GM21723 (cell line): Measurements from ENCODE around the gene AVPR1B.
"Not testable (repeated sequence)": the region's sequence is repeated elsewhere in the genome, so short reads cannot be mapped to it uniquely, and the experiment has no call there.

Source experiments
- ATAC-seq: cut with Tn5 transposase; IDR thresholded peaks from one replicate; pipeline ENCODE4 v1.9.1; 2021; ENCODE audit warnings: mild to moderate bottlenecking, moderate library complexity; ENCODE audit not compliant: unreplicated experiment

The AVPR1B gene

GRCh38 chr1:206082831-206083695 lies 34.1 kb downstream of the AVPR1B start:
- no peak for ATAC-seq

GRCh38 chr1:206081856-206082255 lies 35.3 kb downstream of the AVPR1B start:
- no peak for ATAC-seq

DNA sequence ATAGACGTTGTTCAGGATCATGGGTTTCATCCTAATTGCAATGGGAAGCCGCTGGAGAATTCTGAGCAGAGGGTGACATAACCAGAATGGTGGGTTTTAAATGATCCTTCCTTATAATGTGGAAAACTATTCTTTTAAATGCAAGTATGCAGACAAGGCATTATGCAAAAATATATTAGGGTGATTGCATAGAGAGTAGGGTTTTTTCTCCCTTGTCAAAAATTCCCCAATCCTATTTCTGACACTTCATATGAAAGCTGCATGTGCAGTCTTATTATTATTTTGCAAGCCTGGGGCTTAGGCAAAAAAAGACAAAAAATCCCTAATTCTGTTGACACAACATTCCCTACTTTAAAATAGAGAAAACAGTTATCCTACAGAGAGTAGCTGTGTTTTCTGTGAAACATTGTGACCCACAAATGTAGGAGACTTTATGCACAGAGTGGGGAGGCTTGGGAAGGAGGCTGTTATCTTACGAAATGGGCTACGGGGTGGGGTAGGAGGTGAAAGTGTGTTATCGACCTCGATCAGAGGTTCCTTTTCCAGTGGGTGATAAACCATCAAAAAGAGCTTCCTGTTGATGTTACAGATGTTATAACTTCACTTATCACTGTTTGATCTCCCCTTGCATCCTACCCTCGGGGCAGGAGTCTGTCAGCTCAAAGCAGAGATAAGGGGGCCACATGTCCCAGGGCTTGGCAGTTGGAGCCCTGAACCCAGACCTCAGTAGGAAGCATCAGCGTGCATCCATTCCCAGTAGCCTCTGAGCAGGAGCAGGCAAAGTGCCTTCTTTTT lies 37.0 kb downstream of the AVPR1B start:
- no peak for ATAC-seq

DNA sequence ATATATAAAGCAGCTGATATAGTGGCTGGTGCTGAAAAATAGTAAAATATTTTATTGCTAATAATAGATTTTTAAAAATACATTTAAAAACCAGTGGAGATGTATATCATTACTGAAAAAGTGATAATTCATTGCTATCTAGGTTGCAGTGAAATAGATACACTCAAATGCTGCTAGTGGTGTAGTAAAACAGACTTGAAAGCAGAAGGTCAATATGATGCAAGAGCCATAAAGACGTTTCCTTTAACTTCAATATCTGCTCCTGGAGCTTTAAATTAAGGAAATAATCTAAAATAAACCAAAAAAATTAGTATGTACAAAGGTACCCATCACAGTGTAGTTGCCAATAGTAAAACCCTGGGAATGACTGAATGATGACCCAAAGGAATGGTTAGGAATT lies 38.1 kb downstream of the AVPR1B start:
- ATAC-seq = no peak

GRCh38 chr1:206075786-206076755 lies 41.1 kb downstream of the AVPR1B start:
- ATAC-seq = no peak

DNA sequence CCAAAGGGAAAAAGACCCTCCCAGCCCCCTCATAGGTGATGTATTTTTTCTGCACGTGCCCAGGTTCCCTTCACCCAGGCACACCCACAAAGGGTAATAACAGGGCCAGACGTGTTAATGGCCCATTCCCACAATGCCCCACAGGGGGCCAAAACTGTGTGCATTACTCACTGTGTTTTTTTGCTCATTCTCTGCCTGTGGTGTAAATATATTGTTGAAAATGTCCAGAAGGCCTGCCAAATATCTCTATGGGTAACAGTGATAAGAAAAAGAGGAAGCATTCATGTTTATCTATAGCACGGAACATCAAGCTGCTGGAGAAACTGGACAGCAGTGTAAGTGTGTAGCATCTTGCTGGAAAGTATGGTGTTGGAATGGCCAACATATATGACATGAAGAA lies 42.3 kb downstream of the AVPR1B start:
- no peak for ATAC-seq

DNA sequence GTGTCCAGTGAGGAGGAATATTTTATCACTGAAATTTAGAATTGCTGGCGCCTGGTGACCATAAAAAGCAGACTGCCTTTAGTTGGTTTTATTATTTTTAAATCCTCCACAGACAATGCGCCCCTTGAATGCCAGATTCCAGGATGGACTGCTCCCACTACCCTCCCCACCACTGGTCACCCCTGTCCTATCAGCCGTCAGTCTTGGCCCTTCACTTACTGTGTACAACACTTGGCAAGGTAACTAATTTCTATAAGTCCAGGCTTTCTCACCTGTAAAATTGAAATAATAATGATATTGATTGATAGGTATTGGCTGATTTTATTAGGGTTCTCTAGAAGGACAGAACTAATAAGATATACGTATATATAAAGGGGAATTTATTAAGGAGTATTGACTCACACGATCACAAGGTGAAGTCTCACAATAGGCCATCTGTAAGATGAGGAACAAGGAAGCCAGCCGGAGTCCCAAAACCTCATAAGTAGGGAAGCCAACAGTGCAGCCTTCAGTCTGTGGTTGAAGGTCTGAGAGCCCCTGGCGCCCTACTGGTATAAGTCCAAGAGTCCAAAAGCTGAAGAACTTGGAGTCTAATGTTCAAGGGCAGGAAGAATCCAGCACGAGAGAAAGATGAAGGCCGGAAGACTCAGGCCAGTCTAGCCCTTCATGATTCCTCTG lies 46.4 kb downstream of the AVPR1B start:
- no peak for ATAC-seq

DNA sequence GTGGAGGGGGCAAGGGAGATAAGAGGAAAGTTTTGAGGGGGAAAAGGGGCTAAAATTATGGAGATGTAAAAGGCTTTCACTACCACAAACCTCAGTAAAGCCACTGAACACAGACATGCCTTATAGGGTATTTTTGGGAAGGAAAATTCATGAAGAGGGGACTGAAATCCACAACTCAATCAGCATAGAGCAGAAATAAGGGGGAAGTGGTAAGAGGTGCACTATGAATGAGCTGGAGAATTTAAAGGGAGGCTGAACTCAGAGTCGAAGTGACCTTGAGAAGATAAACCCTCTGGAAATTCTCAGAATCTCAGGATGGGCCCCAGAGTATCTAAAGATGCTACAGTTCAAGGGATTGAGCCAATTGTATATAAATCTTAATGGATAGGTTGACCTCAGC lies 48.9 kb downstream of the AVPR1B start:
- ATAC-seq = no peak

GRCh38 chr1:206067486-206068227 lies 49.5 kb downstream of the AVPR1B start:
- no peak for ATAC-seq

GRCh38 chr1:206066479-206067171 lies 50.6 kb downstream of the AVPR1B start:
- ATAC-seq = peak; percentile 91

GRCh38 chr1:206065547-206066145 lies 51.5 kb downstream of the AVPR1B start:
- ATAC-seq = no peak

GRCh38 chr1:206064501-206064900 lies 52.7 kb downstream of the AVPR1B start:
- ATAC-seq = not testable (repeated sequence)

- ATAC-seq = not testable (repeated sequence)
These were observed 53.2 kb downstream of the AVPR1B start for GRCh38 chr1:206064001-206064400.

DNA sequence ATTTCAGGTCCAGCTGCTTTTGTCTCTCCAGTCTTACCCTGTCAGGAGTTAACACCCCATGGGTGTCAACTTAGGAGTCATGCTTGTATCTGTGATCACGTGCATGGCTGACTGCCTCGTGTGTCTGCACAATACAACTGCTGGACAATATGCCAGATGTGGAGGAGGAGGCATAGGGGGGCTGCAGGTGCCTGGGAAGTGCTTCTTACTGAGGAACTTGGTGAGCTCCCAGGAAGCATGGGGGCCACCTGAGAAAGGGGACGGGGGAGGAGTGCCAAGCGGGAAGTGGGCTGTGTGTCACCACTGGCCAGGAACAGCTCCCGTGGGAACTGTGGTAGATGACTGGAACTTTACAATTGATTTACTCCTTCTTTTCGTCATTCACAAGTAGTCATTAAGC lies 54.7 kb downstream of the AVPR1B start:
- no peak for ATAC-seq

DNA sequence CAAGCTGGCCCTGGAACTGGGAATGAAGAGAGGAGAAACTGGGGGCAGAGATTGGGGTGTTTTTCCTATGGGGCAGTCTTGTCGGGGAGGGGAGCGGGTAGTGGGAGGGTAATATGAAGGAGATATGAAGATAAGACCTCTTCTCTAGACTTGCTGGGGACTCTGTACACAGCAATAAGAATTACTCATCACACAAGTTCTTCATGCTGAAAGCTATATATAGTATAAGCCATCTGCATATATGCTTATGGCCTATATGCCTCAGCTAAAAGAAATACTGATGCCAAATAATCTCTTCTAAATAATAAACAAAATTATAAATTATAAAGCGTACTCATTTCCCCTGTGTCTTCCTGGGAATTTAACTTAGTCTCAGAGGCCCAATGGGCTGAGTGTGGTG lies 56.3 kb downstream of the AVPR1B start:
- no peak for ATAC-seq
